A549 (cell line): ENCODE data around the gene NECTIN4. TPM values are rescaled to one million over a fixed set of nuclear protein-coding genes. Genes with fewer than 3 reads are reported as not detected.
A peak's percentile ranks its signal among the peaks of the same experiment; 100 is the strongest.

Experiments used
- ATAC-seq, 2 experiments: fragments of 200-7000 bp in 1 of 2; fragments of >200 bp in 1 of 2; cut with Nextera tagmentation in 1 of 2; cut with Tn5 transposase in 1 of 2; 3 replicates each; pipeline versions ENCODE4 v1.8.0 to v1.9.1; 2018 to 2020; ENCODE audit warnings: mild to moderate bottlenecking in 1 of 2, moderate library complexity in 1 of 2
- CTCF ChIA-PET: fragments of 300-600 bp; sonication (Branson Sonifier 250); formaldehyde crosslinking; extraction: SDS; loops from one replicate; lab custom pipeline; 2021; ENCODE audit warnings: antibody characterized with exemption, inconsistent platforms; lab: Yijun Ruan, JAX
- POLR2A ChIA-PET: fragments of 350-600 bp; formaldehyde crosslinking; extraction: SDS; loops from one replicate; lab custom pipeline; 2021; ENCODE audit warnings: antibody characterized with exemption, inconsistent platforms; lab: Yijun Ruan, JAX
- DNase-seq, 2 experiments: peaks; one replicate each; pipeline versions ENCODE4 v3.0.0 to v3.0.0-alpha.2; 2011 to 2016; ENCODE audit warnings: low read depth in 1 of 2, low spot score in 1 of 2
- FAIRE-seq: peaks from 2 replicates; lab custom pipeline; 2011; peaks lifted over from hg19 to GRCh38; lab: Jason Lieb, UNC
- H3K27ac ChIP-seq, 2 experiments: fragments of >200 bp; sonication (Bioruptor Twin); formaldehyde crosslinking; 3 replicates each; pipeline ENCODE4 v1.5.1; 2016 to 2017
- H3K4me1 ChIP-seq: fragments of >200 bp; sonication (Bioruptor Twin); formaldehyde crosslinking; 3 replicates; pipeline ENCODE4 v1.6.1; 2016
- H3K4me2 ChIP-seq: fragments of >200 bp; sonication (Bioruptor Twin); formaldehyde crosslinking; 3 replicates; pipeline ENCODE4 v1.6.1; 2016
- H3K4me3 ChIP-seq: fragments of >200 bp; sonication (Bioruptor Twin); formaldehyde crosslinking; 3 replicates; pipeline ENCODE4 v1.5.1; 2016
- H3K9me3 ChIP-seq: fragments of >200 bp; sonication (Bioruptor Twin); formaldehyde crosslinking; 3 replicates; pipeline ENCODE4 v1.6.1; 2016
- ATOH8 ChIP-seq: fragments of 250-450 bp; sonication (Bioruptor Pico); IDR thresholded peaks from 2 replicates; pipeline ENCODE4 v1.5.0; 2020; ENCODE audit warnings: low read depth, mild to moderate bottlenecking, moderate library complexity
- BHLHE40 ChIP-seq: IDR thresholded peaks from 2 replicates; pipeline ENCODE4 v1.6.1; 2012; ENCODE audit warnings: low read depth, low read length, inconsistent platforms
- CBX2 ChIP-seq: fragments of 200-600 bp; sonication (generic); IDR thresholded peaks from 2 replicates; pipeline ENCODE4 v1.6.1; 2016; ENCODE audit warnings: low read depth, mild to moderate bottlenecking, borderline replicate concordance
- CBX8 ChIP-seq: fragments of 200-600 bp; sonication (generic); IDR thresholded peaks from 2 replicates; pipeline ENCODE4 v1.6.1; 2016
- CEBPB ChIP-seq, 2 experiments: fragments of >200 bp in 1 of 2; sonication (Bioruptor Twin) in 1 of 2; formaldehyde crosslinking in 1 of 2; IDR thresholded peaks; 2 replicates each; pipeline ENCODE4 v1.6.1; 2012 to 2016
- CHD2 ChIP-seq: fragments of 150-350 bp; IDR thresholded peaks from 2 replicates; pipeline ENCODE4 v1.6.1; 2014; ENCODE audit warnings: low read length; ENCODE audit not compliant: partially characterized antibody
- EP300 ChIP-seq, 2 experiments: fragments of >200 bp; sonication (Bioruptor Twin); formaldehyde crosslinking; IDR thresholded peaks; 2 replicates in 1 of 2; 3 replicates in 1 of 2; pipeline ENCODE4 v1.6.1; 2016 to 2017
- ESRRA ChIP-seq: fragments of 150-350 bp; IDR thresholded peaks from 2 replicates; pipeline ENCODE4 v1.6.1; 2014; ENCODE audit warnings: mild to moderate bottlenecking, low read length, borderline replicate concordance
- GATA3 ChIP-seq: IDR thresholded peaks from 2 replicates; pipeline ENCODE4 v1.6.1; 2012; ENCODE audit warnings: borderline replicate concordance
- HES2 ChIP-seq: fragments of >200 bp; sonication (Bioruptor Twin); formaldehyde crosslinking; IDR thresholded peaks from 2 replicates; pipeline ENCODE4 v1.6.1; 2016
- HOXB5 ChIP-seq: fragments of 250-450 bp; sonication (Bioruptor Pico); IDR thresholded peaks from 2 replicates; pipeline ENCODE4 v1.5.0; 2020; ENCODE audit warnings: mild to moderate bottlenecking, moderate library complexity
- MYC ChIP-seq: IDR thresholded peaks from 2 replicates; pipeline ENCODE4 v1.6.1; 2012; ENCODE audit warnings: mild to moderate bottlenecking, inconsistent platforms, low read length, improper control_type of control experiment, borderline replicate concordance
- NPAS2 ChIP-seq: fragments of 250-450 bp; sonication (Bioruptor Pico); IDR thresholded peaks from 2 replicates; pipeline ENCODE4 v1.8.0; 2022; ENCODE audit warnings: mild to moderate bottlenecking, moderate library complexity, borderline replicate concordance
- PHF8 ChIP-seq: fragments of 200-600 bp; sonication (generic); IDR thresholded peaks from 2 replicates; pipeline ENCODE4 v1.6.1; 2016; ENCODE audit warnings: low read depth, mild to moderate bottlenecking, antibody characterized with exemption, moderate library complexity, borderline replicate concordance
- POLR2A ChIP-seq: IDR thresholded peaks from 2 replicates; pipeline ENCODE4 v1.6.1; 2012; ENCODE audit warnings: mild to moderate bottlenecking, low read length
- RARB ChIP-seq: fragments of 250-450 bp; sonication (Bioruptor Pico); IDR thresholded peaks from 2 replicates; pipeline ENCODE4 v1.8.0; 2021; ENCODE audit warnings: mild to moderate bottlenecking, moderate library complexity
- RCOR1 ChIP-seq: fragments of 150-350 bp; IDR thresholded peaks from 2 replicates; pipeline ENCODE4 v1.6.1; 2014; ENCODE audit warnings: antibody characterized with exemption, low read length, low read depth
- RNF2 ChIP-seq: fragments of 200-600 bp; sonication (generic); IDR thresholded peaks from 2 replicates; pipeline ENCODE4 v1.6.1; 2016; ENCODE audit warnings: low read depth, mild to moderate bottlenecking, antibody characterized with exemption, moderate library complexity, borderline replicate concordance
- SMC3 ChIP-seq: fragments of >200 bp; sonication (Bioruptor Twin); formaldehyde crosslinking; IDR thresholded peaks from 3 replicates; pipeline ENCODE4 v1.6.1; 2018; ENCODE audit warnings: inconsistent platforms
- TFCP2L1 ChIP-seq: fragments of 250-450 bp; sonication (Bioruptor Pico); IDR thresholded peaks from 2 replicates; pipeline ENCODE4 v1.5.0; 2021; ENCODE audit warnings: mild to moderate bottlenecking
- TP53 ChIP-seq: fragments of 250-450 bp; sonication (Bioruptor Pico); IDR thresholded peaks from 2 replicates; pipeline ENCODE4 v1.5.0; 2021; ENCODE audit warnings: mild to moderate bottlenecking, moderate library complexity
- WGBS: methylation state at CpG from one replicate; pipeline ENCODE4 v1.1.6; 2017; ENCODE audit errors: missing lambda C conversion rate; 5-methylcytosine and 5-hydroxymethylcytosine counted together
- polyA plus RNA-seq, 4 experiments: library from polyadenylated mRNA; depleted of rRNA in 3 of 4; stranded (reverse); fragments of >200 nt; fragmentation: RNase III in 1 of 4; extraction: RNeasy Plus Mini Kit Qiagen cat#74134 plus additional on column Dnase treatment in 1 of 4; gene quantifications; 2 replicates in 3 of 4; 3 replicates in 1 of 4; pipeline ENCODE4 v1.2.3, GENCODE V29; 2011 to 2017

The NECTIN4 gene
- polyA plus RNA-seq, 2 of the 4 experiments (the other 2 are of a cell fraction) = 1.5 to 4.3 TPM

- TF ChIP-seq HES2 = no peak
- no peak for TF ChIP-seq BHLHE40
Observed at GRCh38 chr1:161132410-161133219, 43.3 kb upstream of the NECTIN4 start, which contains the start of gene DEDD (continued).

GRCh38 chr1:161131523-161132409 is 42.4 kb upstream of the NECTIN4 start:
- 17% methylated on average over 15 of the region's 22 CpGs for WGBS
- ATAC-seq (peak; percentile 4 to 32; a peak in 5 of 6 replicates), FAIRE-seq (no peak), DNase-seq (no peak)
- POLR2A ChIA-PET = interaction anchor here (0.7 to 2.6 kb wide), 10 partner anchors 8 to 118 kb away, joined by 3 to 30 read pairs (median 6); partner anchors contain the start of genes F11R, KLHDC9, NIT1 and PFDN2
- TF ChIP-seq PHF8 = no peak
- TF ChIP-seq ESRRA = no peak
- no peak for TF ChIP-seq RARB (CRISPR knock-in tag)
- TF ChIP-seq HOXB5 (CRISPR knock-in tag) = no peak
- no peak for TF ChIP-seq CBX2
- TF ChIP-seq CBX8 = no peak
- TF ChIP-seq TP53 (CRISPR knock-in tag) = no peak
- TF ChIP-seq CHD2 = no peak
- no peak for TF ChIP-seq TFCP2L1 (CRISPR knock-in tag)
- TF ChIP-seq MYC = no peak
- TF ChIP-seq BHLHE40 = no peak
- TF ChIP-seq GATA3 = no peak
- TF ChIP-seq SMC3 = no peak
- no peak for TF ChIP-seq ATOH8 (CRISPR knock-in tag)
- TF ChIP-seq RCOR1 = no peak
- no peak for TF ChIP-seq NPAS2 (CRISPR knock-in tag)
- TF ChIP-seq RNF2 = no peak
- H3K4me3 ChIP-seq = peak overlapping the region; percentile 67
- H3K4me1 ChIP-seq = peaks cover 20% of the 10 kb centered on the region
- peak overlapping the region; percentile 93 to 95 for H3K27ac ChIP-seq
- CTCF ChIA-PET = interaction anchor here (0.9 to 3.6 kb wide), 4 partner anchors 26 to 60 kb away, joined by 3 to 12 read pairs (median 6); partner anchors contain the start of genes KLHDC9 and PPOX
- H3K4me2 ChIP-seq = peak overlapping the region; percentile 88
- H3K9me3 ChIP-seq = no peaks in the 10 kb centered on the region

GRCh38 chr1:161130266-161130665 is 40.9 kb upstream of the NECTIN4 start:
- WGBS = 61% methylated on average over 1 of the region's 1 CpG
- CTCF ChIA-PET = interaction anchor here (1.1 to 3.6 kb wide), 2 partner anchors 13 to 36 kb away, joined by 3 to 12 read pairs; partner anchors contain the start of genes NIT1, PFDN2 and PPOX
- H3K9me3 ChIP-seq = no peaks in the 10 kb centered on the region
- POLR2A ChIA-PET = no interaction called here
- no peak overlapping the region for H3K4me3 ChIP-seq
- no peak overlapping the region for H3K27ac ChIP-seq
- ATAC-seq = no peak
- no peak for TF ChIP-seq EP300 (IDR thresholded peaks at IDR 0.05)
- TF ChIP-seq CEBPB (IDR thresholded peaks at IDR 0.05) = no peak
- TF ChIP-seq POLR2A = no peak
- FAIRE-seq = no peak
- no peak for DNase-seq
- peak overlapping the region; percentile 88; the same call in 2 of the 3 replicates for H3K4me2 ChIP-seq
- peaks cover 20% of the 10 kb centered on the region for H3K4me1 ChIP-seq
